ENCODE measurements around the gene ZNF70. TPM values are rescaled to one million over a fixed set of nuclear protein-coding genes. Genes with fewer than 3 reads are reported as not detected.

ZNF70 gene
- total RNA-seq, 1 donor from 2014 or later: 5.3 TPM

DNA sequence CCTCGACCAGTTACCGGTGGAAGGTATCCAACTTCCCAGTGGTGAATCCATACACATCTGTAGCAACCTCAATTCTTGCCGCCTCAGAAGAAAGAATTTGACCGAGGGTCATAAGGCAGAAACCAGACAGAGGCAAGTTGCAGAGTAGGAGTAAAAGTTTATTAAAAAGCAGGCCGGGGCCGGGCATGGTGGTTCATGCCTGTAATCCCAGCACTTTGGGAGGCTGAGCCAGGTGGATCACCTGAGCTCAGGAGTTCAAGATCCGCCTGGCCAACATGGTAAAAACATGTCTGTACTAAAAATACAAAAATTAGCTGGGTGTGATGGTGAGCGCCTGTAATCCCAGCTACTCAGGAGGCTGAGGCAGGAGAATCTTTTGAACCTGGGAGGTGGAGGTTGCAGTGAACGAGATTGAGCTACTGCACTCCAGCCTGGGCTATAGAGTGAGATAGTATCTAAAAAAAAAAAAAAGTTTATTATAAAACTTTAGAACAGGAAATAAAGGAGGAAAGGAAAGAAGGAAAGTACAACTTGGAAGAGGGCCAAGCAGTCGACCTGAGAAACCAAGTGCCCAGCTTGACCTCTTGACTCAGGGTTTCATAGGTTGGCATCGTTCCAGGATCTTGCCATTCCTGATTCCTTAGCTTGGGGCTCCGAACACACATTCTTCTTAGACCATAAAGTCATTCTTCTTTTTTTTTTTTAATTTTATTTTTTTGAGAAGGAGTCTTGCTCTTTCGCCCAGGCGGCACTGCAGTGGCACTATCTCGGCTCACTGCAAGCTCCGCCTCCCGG lies 32.3 kb downstream of the ZNF70 start:
- DNase-seq (ENCODE audit: low spot score): no peak

DNA sequence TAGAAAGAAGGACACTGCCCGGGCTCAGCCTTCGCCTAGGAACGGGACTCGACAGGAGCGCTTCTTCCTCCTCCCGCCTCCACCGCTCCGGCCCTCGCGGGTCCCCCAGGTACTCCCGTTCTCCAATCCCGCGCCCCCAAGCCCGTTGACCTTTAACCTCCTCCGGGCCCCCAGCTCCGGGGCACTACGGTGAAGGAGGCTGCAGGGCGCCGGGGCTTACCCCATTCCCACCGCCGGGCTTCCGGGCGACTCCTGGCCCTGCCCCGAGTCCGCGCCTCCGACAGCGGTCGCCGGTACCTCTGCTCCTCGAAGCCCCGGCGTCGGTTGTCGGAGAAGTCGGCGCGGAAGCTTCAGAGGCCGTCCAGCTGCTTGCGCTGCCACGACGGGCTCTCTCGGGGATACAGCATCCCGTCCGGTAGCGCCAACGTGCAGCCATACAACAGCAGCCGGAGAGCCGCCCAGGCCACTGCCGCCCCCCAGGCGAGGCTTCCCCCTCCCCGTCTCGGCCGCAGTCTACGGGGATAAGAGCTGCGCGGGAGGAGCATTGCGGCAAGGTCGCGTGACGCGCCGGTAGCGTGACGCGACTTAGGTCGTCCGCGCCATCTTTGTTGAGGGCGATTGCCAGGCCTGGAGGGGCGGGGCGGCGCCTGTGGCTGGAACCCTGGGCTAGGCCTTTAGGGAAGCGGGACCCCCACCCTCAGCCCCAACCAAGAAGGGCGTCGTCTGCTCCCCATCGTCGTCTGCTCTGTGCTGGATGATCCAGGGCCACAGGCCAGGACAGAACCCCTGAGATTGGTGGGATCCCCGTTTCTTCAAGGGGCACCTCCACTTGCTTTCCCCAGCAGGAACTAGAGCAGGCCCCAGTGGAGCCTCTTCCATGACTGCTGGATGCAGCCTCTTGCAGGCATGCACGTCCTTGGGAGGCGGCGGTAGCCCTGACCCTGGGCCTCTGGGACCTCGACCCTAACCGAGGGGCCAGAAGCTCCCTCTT lies 33.8 kb downstream of the ZNF70 start:
- DNase-seq (ENCODE audit: low spot score): peak; percentile 89

DNA sequence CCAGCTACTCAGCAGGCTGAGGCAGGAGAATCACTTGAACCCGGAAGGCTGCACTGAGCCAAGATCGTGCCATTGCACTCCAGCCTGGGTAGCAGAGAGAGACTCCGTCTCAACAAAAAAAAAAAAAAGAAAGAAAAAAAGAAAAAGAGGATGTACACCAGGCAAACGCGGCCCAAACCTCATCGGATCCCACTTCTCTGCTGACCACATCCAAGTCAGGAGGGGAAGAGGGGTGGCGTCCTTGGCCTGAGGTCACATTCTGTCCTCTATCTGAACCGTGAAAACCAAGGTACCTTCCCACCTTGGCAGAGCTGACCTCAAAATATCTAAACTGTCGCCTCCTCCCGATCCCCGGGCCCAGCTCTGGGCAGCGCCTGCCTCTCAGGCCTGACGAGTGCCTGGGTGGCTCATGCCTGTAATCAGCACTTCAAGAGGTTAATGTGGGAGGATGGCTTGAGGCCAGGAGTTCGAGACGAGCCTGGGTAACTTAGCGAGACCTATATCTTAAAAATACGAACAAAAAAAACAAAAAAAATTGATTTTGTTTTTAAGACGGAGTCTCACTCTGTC lies 35.0 kb downstream of the ZNF70 start:
- no peak for DNase-seq (ENCODE audit: low spot score)

DNA sequence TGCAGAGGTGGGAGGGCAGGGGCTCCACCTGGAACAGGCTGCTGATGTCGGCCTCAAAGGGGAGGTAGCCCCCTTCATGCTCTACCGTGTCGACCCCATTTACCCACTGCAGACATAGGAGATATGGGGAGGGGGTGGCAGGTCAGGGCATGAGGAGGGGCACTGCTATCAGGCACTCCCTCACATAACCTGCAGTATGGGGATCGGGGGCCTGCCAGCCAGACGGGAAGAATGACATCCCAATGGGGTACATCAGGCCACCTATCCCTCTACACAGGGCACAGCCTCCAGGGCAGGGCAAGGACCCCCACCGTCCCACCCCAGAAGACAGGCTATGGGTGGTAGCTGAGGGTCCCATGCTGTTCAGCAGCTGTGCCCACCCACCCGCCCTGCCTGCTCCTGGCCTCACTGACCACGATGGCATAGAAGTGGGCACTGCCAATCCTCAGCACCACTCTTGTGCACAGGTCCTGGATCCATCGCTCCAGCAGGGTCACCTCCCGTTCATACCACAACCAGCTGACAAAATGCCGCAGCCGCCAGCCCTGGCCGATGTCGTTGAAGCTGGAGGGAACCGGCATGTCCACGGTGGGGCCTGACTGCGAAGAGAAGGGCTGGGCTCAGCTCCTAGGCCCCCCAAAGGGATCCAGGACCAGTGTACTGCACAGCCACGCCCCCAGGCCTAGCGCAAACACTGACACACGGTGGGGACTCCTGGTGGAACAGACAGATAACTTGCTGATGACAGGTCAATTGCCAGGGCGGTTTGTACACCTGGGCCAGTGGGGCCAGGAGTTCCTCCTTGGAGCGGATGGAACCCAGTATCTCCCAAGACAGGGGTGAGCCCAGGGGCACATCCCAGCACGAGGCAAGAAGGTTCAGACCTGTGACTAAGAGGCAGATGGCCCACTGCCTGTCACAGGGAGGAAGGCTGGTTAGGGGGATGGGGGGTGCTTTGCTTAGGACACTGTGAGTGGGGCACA lies 36.0 kb downstream of the ZNF70 start:
- DNase-seq (ENCODE audit: low spot score): no peak

DNA sequence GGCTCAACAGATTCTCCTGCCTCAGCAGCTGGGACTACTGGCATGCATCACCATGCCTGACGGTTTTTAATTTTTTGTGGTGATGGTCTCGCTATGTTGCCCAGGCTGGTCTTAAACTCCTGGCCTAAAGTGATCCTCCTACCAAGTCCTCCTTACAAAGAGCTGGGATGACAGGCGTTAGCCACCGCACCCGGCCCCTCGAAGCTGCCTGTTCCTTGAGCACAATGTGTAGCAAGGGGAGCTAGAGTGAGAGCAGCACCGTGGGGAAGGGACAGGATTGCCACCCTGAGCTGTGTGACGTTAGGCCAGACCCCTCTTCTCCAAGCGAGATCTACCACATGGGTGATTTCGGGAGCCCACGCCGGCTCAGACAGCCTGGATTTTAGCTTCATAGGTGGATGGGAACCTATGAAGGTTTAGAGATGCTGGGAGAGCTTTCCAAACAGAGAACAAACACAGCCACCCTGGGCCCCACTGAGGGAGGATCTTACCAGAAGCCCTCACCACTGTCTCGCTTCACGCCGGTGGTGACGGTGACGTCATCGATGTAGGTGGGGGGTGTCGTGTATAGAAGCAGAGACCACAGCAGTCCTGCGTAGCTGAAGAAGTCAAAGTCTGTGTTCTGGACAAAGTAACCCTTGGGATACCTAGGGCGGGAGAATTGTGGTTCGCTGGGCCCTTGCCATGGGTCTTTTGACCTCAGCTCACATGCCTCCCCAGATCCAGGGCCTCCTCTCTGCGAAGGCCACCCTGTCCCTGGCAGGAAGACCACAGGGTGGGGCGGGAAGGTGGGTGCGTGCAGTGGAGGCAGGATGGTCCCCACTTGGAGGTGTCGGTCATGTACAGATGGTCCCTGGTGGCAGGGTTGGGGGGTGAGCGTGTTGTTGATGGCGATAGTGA lies 37.0 kb downstream of the ZNF70 start:
- DNase-seq (ENCODE audit: low spot score): no peak

DNA sequence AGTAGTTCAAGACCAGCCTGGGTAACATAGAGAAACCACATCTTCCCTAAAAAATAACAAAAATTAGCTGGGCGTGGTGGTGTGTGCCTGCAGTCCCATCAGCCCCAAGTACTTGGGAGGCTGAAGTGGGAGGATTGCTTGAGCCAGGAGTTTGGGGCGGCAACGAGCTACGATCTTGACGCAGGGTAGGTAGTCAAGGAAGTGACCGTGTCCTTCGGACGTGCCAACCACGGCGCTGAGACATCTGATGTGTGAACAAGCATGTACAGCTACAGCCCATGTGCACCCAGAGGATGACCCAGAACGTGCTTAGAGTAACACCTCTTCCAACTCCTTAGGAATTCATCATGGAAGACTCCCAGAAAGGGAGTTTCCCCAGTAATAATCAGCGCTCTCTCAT lies 38.7 kb downstream of the ZNF70 start:
- DNase-seq (ENCODE audit: low spot score): no peak

DNA sequence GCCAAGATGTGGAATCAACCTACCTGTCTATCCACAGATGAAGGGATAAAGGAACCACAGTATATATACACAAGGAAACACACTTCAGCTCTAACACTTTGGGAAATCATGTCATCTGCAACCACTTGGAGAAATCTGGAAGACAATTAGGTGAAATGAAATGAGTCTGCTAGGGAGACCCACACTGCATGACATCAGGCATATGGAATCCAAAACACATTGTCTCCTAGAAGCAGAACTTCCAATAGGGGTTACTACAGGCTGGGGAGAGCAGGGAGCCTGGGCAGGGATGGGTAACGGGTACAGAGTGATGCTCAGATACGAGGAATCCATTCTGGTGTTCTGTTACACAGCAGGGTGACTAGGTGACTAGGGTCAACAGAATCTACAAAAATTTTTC lies 41.8 kb downstream of the ZNF70 start:
- DNase-seq (ENCODE audit: low spot score): no peak

DNA sequence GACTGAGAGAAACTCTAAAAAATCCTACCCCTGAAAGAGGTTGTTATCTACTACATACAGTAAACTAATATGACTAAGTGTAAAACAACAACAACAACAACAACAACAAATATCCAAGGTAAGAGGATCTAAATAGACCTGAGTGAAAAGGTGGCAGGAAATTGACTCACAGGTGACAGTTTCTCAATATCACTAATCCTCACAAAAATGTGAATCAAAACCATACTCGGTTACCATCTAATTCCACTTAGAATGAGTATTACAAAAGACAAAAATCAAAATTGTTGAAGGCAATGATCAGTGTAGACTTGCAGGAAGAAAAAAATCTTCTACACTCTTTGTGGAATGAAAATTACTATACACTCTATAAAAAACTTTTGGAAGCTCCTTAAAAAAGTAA lies 42.6 kb downstream of the ZNF70 start:
- DNase-seq (ENCODE audit: low spot score): no peak

DNA sequence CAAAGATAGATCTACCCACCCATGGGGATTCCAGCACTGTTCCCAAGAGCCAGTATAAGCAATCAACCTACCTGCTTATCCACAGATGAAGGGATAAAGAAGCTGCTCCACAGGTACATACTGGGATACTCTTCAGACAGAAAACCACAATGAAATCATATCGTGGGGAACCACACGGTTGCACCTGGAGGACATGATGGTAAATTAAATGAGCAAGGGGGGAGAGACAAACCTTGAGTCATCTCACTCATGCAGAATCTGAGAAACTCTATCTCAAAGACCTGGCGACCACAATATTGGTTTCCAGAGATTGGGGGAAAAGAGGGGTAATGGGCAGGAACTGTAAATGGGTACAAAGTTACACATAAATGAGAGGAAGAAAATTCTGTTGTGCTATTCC lies 45.6 kb downstream of the ZNF70 start:
- DNase-seq (ENCODE audit: low spot score): no peak

DNA sequence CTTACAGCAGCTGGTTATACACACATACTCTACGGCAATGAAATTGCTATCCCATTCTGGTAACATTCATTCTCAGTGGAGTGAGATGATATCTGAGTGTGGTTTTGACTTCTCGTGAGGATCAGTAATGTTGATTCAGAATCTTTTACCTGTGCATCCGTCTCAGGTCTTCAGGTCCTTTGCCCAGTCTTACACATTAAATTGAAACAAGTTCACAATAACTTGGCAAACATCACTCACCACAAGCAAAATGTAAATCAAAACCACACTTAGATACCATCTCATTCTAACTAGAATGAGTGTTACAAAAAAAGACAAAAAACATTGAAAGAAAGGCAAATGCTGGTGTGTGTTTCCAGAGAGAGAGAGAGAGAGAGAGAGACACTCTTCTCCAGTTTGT lies 46.1 kb downstream of the ZNF70 start:
- no peak for DNase-seq (ENCODE audit: low spot score)

DNA sequence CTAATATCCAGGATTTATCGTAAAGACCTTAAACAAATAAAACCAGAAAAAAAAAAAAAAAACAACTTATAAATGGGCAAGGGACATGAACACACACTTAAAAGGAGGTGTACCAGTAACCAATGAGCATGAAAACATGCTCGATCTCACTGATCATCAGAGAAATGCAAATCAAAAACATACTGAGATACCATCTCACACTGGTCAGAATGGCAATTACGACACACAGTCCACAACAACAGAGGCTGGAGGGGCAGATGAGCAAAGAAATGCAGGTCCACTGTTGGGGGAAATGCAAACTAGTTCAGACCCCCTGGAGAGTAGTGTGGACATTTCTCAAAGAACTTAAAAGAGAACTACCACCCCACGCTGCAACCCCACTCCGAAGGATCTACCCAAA lies 46.9 kb downstream of the ZNF70 start:
- no peak for DNase-seq (ENCODE audit: low spot score)

DNA sequence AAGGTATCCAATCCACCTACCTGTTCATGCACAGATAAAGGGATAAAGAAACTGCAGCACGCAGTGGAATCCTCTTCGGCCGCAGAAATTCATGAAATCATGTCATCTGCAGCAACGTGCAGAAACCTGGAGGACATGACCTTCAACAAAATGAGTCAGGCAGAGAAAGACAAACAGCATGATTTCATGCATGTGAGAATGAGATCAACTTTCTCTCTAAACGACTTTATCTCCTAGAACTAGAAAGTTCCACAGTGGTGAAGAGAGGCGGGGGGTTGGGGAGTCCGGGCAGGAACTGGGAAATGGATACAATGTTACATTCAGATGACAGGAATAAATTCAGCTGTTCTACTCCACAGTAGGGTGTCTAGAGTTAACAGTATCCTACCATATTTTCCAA lies 50.2 kb downstream of the ZNF70 start:
- DNase-seq (ENCODE audit: low spot score): no peak

DNA sequence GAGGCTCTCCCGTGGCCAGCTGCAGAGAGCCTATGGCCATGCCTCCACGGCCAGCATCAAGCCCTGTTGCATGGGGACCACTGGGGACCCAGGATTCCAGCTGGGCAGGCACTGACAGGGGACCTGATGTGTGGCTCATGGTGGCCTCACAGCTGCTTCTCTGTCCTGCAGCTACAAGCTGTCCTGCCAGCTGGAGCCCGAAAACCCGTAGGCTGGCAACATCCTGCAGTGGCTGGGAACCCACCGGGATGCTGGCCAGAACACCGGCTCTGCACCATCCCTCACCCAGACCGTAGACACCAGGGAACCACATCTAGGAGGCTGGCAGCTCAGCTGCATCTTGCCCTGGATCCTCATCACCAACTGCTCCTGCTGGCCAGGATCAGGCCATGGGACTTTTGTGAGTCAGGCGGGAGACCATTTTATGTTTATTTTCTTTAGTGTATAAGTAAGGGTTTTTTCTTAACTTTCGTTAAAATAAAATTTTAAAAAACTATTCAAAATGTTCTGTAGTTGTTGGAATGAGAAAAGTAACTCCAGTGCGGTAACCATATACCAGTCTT lies 52.2 kb downstream of the ZNF70 start:
- DNase-seq (ENCODE audit: low spot score): no peak

DNA sequence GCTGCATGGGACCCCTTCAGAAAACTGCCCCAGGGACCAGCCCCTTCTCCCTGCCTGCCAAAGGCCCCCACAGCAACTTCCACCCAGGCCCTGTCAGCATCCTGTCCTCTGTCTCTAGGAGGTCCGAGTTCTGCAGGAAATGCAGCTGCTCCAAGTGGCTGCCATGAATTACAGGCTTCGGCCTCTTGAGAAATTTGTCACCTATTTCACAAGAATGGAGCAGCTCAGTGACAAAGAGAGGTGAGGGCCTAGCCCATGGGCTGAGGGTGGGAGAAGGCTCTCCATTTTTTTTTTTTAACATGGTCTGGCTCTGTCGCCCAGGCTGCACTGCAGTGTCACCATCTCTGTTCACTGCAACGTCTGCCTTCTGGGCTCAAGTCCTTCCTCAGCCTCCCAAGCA lies 52.8 kb downstream of the ZNF70 start:
- DNase-seq (ENCODE audit: low spot score): no peak

DNA sequence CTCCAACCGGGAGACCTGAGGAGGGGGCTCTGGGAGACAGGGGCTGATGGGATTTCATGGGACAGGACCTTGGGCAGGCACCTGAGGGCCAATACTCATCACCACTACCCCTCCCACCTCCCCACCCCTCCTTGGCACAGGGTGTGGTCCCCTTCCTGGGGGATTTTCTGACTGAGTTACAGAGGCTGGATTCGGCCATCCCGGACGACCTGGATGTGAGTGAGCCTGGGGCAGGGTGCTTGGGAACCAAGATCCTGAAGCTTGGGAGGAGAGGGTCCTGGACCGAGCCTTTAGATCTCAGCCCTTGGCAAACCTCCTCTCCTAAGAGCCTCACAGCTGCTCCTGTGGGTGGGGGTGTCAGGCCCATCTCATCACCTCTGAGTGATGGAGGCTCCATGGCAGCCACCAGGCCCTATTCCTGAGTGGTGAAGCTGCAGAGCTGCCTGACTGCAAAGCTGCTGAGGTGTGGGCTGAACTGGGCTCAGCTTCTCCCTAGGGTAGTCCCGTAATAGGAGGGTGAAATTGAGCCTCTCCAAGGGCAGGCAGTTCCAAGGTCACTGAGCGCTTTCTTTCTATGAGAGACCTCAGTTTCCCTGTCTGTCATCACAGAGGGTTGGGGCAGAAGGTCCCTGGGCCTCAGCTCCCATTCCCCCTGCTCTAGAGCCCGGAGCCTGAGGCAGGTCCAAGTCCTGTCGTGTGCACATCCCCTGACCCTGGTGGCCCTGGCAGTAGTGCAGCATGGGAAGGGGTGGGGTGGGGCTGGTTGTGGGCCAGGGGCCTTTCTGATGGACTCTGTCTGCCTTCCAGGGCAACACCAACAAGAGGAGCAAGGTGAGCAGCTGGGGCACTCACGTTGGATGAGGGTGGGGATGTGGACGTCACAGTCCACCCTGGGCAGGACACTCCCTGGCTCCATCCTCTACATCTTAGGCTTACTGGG lies 53.6 kb downstream of the ZNF70 start:
- DNase-seq (ENCODE audit: low spot score): no peak

DNA sequence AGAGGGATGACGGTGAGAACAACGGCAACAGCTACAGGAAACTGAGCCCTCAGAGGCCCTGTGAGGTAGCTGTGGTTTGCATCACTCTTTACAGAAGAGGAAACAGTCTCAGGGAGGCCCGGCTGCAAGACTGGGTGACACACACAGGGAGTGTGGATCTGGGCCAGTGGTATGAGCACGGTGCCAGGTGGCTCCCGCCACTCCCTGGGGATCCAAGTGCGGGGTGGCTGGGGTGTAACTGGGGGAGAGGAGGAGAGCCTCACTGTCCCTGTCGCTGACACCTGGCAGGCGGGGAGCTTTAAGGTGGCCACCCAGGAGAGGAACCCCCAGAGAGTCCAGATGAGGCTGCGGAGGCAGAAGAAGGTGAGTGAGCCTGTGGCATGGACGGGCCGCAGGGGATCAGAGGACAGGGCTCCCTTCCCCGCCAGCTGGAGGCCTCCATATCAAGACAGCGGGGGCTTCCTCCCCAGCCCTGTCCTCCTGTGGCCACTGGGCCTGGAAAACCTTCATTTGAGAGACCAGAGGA lies 54.5 kb downstream of the ZNF70 start:
- no peak for DNase-seq (ENCODE audit: low spot score)

DNA sequence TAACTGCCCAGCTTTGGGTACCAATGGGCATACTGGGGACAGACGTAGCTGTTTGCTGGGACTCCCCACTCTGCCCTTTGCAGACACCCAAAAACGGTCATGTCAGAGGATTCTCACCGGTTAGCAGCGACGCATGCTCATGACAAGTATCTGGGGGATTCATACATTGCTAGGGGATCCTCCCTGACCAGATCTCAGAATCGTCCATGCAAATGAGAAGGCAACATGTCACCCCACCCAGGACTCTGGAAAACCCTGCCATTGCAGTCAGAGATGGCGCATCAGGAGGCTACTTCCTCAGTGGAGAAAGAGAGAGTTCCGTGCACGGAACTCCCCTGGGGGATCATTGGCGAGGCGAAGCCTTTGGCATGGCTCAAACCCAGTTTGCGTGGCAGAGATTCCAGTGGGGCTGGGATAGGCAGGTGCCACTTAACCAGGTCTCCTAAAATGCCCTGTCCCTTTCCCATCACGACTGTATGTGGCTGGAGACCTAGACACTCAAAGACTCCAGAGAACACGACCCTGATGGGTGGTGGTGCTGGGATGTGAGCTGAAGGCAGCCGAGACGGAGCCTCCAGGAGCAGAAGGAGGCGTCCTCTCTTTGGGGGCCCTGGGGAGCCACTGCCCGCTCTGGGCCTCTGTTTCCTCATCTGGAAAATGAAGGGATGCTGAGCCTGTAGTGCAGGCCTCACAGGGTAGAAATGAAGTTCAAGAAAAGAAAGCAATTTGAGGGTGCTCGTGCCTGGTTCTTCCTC lies 55.2 kb downstream of the ZNF70 start:
- DNase-seq (ENCODE audit: low spot score): no peak

DNA sequence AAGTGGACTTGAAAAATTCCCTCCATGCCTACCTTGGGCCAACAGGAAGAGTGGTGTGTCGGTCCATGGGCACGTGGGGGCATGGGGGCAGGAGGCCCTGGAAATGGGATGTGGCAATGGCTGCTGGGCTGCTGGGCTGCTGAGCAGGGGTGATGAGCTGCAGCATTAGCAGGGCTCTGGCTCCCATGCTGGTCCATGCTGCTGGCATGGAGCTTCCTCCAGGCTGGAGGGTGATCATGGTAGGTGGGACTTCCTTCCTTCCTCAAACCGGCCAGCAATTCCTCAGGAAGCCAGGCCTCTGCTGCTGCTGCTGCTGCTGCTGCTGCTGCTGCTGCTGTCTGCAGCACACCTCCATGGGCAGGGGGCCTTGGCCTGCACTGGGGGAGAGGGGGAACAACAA lies 55.8 kb downstream of the ZNF70 start:
- DNase-seq (ENCODE audit: low spot score): no peak

Measured in umbilical cord (tissue), 2 donors.